ENCODE results near the gene LCT. TPM values are rescaled to one million over a fixed set of nuclear protein-coding genes. Genes with fewer than 3 reads are reported as not detected.

LCT gene
- total and polyA plus RNA-seq, 2 of the 13 experiments (the other 11 are each of a cell fraction or from before 2014, with no cell fraction given), result not detected

DNA sequence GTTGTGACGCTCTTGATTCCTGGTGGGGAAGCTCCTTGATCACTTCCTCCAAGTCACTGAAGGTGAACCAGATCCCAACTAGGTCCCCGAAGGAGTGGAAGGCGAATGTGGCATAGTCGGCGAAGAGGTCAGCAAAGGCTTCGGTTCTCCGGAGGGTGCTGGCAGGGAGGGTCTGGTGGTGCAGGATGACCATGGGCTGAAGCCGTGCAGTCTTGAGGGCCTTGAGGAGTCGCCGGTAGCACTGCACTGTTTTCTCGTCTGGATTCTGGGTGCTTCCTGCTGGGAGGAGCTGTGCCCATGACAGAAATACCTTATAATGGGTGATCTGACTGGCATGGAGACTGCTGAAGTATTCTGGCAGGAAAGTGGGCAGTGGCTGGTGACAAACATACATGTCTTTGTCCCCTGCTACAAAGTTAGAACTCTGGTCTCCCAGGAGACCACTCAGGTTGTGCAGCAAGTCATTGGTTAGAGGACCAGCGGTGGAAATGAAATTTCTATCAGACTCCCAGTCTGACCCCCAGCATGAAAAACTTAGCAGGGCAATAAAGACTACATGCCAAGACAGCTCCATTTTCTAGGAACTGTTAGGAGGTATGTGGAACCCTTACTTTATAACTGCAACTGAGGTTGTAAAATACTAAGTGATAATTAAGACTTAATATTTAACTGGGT lies at the start of gene LCT (continued):
- TF ChIP-seq ZNF142 (CRISPR knock-in tag; IDR thresholded peaks at IDR 0.05), result no peak
- no peak for TF ChIP-seq POLR2G (IDR thresholded peaks at IDR 0.05; ENCODE audit: low read depth, low read length)

- Histone ChIP-seq H3K4me1 (ENCODE audit: insufficient read depth, low read length) (no peaks in the 10 kb centered on the region), H3K27ac (ENCODE audit: extremely low read length, insufficient read depth, low read length) (no peak overlapping the region), H3K9me3 (ENCODE audit: low read length) (no peaks in the 10 kb centered on the region), H3K27me3 (ENCODE audit: control insufficient read depth in 1 of 2, insufficient read depth in 2 of 2, low read length in 2 of 2) (peaks cover 0 to 7% of the 10 kb centered on the region in 2 experiments; a peak in 2 of 5 replicates), H3K4me3 (replicated peaks in 1 of 3; ENCODE audit: insufficient read depth in 1 of 3, low read depth in 2 of 3, low read length in 3 of 3) (no peak overlapping the region), H4K20me1 (ENCODE audit: insufficient read depth, low read length) (no peaks in the 10 kb centered on the region), H3K9ac (ENCODE audit: insufficient read depth, low read depth, low read length) (no peak overlapping the region), H3K36me3 (replicated peaks in 1 of 2; ENCODE audit: control insufficient read depth in 1 of 2, insufficient read depth in 2 of 2, low read length in 2 of 2) (no peaks in the 10 kb centered on the region), H3K79me2 (ENCODE audit: insufficient read depth, low read length) (no peaks in the 10 kb centered on the region), H2AFZ (ENCODE audit: low read length) (no peak overlapping the region), H3K4me2 (ENCODE audit: low read depth, low read length) (no peak overlapping the region)
- POLR2A ChIA-PET, result no interaction called here
- intact Hi-C loops (cut with micrococcal nuclease; ENCODE audit: unreplicated experiment), result no loop called here
- DNase-seq (ENCODE audit: low spot score) (no peak), ATAC-seq (no peak), FAIRE-seq (no peak)
- in situ Hi-C loops (cut with HindIII; ENCODE audit: extremely low pct_ligation_motif_present, low pct_unique_long_range_greater_than_20kb), result no loop called here
- no TSS peak for BruUV-seq (replicated peaks)
- CTCF ChIA-PET (ENCODE audit: low intra/inter-chr PET ratio, low total read pairs), result no interaction called here
- 33% methylated on average over 4 of the region's 4 CpGs for WGBS (ENCODE audit: low lambda C conversion rate)
- TF ChIP-seq NPAS2 (CRISPR knock-in tag; IDR thresholded peaks at IDR 0.05; ENCODE audit: borderline replicate concordance), result no peak
- TF ChIP-seq ZNF891 (CRISPR knock-in tag; IDR thresholded peaks at IDR 0.05), result no peak
- no peak for TF ChIP-seq SKIL (CRISPR knock-in tag; IDR thresholded peaks at IDR 0.05; ENCODE audit: borderline replicate concordance)
- TF ChIP-seq, protein P1, sequence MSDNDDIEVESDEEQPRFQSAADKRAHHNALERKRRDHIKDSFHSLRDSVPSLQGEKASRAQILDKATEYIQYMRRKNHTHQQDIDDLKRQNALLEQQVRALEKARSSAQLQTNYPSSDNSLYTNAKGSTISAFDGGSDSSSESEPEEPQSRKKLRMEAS (IDR thresholded peaks at IDR 0.05), result no peak
- no peak for TF ChIP-seq ZNF556 (CRISPR knock-in tag; IDR thresholded peaks at IDR 0.05; ENCODE audit: borderline replicate concordance)
- TF ChIP-seq ZNF512 (CRISPR knock-in tag; IDR thresholded peaks at IDR 0.05), result no peak
- no peak for TF ChIP-seq FLYWCH1 (CRISPR knock-in tag; IDR thresholded peaks at IDR 0.05)
- TF ChIP-seq ZNF230 (CRISPR knock-in tag; IDR thresholded peaks at IDR 0.05), result no peak
- TF ChIP-seq ZGPAT (CRISPR knock-in tag; IDR thresholded peaks at IDR 0.05), result no peak
These were observed 48.7 kb upstream of the LCT start for GRCh38 chr2:135885709-135886108.

Data from HepG2 (cell line).